DMS 273 (cell line): ENCODE results near the gene CAT.
"Not testable (repeated sequence)": the region's sequence is repeated elsewhere in the genome, so short reads cannot be mapped to it uniquely, and the experiment has no call there.

ENCODE experiments used
- DNase-seq: peaks from one replicate; lab custom pipeline; 2025; ENCODE audit not compliant: unreplicated experiment; lab: John Stamatoyannopoulos, UW

CAT gene

GRCh38 chr11:34424826-34425225 is 13.9 kb upstream of the CAT start:
- DNase-seq = not testable (repeated sequence)

DNA sequence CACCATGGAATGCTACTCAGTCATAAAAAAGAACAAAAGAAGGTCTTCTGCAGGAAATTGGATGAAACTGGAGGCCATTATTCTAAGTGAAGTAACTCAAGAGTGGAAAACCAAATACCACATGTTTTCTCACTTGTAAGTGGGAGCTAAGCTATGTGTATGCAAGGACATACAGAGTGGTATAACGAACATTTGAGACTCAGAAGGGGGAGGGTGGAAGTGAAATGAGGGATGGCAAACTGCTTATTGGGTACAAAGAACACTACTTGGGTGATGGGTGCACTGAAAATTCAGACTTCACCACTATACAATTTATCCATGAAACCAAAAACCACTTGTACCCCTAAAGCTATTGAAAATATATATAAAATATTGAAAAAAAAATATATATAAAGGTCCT is 13.4 kb upstream of the CAT start:
- no peak for DNase-seq

DNA sequence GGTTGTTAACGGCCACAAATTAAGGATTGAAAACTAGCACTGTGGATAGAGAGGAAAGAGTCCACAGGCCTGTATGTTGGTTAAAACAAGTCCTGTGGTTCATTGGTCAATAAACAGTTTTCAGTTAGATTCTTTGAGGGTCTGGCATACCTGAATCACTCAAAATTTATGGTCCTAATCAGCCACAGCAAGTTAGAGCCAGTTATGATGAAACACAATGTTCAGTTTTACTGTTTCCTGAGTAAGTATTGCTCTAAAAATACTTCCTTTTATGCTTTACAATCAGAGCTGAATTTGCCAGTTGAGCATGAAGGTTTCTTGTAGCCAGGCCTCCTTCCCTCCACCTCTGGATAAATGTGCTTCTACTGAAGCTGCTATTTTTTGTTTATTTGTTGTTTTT is 12.9 kb upstream of the CAT start:
- no peak for DNase-seq

GRCh38 chr11:34426766-34427185 is 12.0 kb upstream of the CAT start:
- peak; percentile 10 for DNase-seq

DNA sequence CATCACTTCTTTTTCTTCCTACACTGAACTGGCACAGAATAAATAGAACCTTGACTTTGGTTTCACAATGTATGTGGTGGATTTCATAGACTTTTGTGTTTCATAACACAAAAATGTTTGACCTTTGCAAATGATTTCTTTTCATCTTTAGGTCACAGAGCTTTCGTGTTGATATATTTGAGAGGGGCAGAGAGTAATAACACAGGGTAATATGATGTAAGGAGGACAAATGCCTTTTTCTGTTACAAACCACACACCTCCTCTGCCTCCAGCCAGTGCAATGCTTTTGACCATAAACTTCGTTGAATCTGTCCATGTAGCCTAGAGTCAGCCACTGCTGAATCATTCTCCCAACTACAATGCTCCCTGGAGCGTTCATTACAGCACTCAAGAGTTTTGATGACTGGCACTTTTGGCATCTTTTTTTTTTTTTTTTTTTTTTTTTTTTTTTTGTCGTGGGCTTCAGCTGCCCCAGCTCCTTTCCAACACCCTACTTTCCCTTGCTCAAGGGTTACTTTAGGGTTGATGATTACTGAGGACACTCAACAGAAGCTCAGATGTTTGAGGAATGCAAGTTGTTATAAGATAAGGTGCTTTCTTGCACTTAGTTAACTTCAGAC is 11.4 kb upstream of the CAT start:
- no peak for DNase-seq

DNA sequence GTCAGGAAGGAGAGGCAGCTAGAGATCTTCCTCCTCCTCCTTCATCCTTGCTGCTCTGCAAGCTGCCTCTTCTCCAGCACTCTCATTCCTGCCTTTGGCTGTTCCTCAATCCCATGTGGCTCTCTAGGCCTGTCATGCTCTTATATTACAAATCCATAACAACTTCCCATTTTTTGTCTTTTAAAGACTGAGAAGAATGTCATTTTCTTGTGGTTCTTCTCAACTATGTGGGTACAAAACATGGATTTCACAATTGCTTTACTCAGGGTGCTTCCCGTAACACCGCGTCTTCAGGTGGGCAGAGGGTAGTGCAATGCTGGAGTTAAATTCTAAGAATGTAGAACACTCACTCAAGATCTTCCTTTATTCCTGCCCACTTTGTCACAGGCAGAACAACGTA is 6.8 kb upstream of the CAT start:
- DNase-seq = no peak

- no peak for DNase-seq
These were observed 5.9 kb upstream of the CAT start for GRCh38 chr11:34432822-34433221.

GRCh38 chr11:34433899-34434298 is 4.8 kb upstream of the CAT start:
- DNase-seq = no peak

DNA sequence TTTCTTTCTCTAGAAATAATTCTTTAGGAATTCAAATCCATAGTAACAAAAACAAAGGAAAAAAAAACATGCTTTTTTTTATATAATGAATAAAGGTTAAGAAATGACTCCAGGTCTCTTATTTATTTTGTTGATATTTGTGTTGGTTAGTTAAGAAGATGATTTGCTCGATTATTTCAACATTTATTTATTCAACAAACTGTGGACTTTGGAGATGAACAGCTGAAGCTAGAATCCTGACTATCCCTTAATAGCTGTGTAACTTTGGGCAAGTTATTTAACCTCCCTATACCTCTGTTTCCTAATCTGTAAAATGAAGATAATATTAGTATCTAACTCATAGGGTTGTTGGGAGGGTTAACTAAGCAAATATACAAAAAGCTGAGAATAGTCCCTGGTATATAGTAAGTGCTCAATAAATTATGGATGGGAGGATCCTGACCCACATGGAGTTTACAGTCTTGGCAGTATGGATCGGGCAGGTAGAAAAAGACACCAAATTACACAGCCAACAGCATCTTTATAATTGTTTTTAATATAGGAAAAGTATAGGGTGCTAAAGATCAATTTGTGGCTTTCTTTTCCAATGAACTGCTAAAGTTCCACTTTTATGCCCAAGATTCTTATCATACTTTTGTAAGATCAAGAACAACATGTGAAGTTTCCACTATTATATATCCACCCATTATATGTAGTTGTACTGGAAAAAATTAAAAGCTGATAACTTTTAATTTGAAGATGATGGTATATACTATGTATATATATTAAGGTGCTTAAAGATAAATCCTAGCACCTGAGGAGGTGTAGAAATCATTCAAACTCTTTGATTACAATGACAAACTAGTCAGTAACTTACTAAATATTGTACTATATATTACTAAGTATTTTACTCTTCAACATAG is 1.3 kb upstream of the CAT start:
- no peak for DNase-seq

DNA sequence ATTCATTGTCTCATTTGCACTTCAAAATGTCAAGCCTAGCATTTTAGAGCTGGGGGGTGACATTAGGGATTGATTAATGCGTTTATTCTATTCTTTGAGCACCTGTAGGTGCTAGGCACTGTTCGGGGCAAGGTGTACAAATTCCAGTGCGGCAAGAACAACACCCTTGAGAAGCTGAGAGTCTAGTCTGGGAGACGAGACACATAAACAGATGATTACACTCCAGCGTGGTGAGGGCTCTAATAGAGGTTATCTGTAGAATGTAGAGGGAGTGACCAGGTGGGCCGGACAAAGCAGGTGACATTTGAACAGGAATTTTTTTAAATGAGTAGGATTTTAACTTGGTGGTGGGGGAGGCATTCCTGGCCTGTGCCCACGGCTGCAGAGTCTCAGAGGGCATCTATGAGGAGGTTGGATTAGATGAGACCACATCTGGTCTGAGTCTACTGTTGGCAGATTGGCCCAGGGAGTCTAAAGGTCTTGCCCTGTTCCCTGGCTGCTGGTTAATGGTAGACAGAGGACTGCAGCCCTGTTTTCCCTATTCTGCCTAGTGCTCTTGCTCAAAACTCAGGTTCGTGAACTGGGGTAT is 970 bp downstream of the CAT start:
- DNase-seq = peak; percentile 2

DNA sequence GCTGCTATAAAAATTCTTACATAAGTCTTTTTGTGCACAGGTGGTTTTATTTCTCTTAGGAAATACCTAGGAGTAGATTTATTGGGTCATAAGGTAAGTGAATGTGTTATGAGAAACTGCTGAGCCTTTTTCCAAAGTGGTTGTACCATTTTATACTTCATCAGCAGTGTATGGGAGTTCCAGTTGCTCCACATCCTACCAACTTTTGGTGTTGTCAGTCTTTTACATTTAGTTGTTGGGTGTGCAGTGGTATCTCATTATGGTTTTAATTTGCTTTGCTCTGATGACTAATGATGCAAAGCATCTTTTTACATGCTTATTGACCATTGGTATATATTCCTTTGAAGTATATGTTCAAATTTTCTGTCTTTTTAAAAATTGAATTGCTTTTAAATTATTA is 3.1 kb downstream of the CAT start:
- DNase-seq = no peak

- no peak for DNase-seq
These were observed 4.4 kb downstream of the CAT start for GRCh38 chr11:34443136-34443535.

DNA sequence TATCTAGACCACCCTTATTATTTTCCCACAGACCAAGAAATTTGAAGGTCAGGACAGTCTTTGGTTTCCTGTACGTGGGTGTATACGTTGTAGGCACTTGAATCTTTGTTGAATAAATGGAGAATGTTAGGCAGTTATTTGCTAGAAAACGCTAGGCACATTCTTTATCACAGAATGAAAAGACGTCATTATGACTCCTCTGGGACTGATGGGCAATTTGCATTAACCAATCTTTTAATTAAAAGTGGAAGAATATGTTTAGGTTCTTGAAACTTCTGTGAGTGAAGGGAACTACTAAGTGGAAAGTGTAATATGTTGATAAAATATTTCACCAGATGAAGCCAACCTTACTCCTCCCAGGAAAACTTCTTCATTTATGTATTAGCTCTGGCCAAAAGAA is 5.7 kb downstream of the CAT start:
- DNase-seq = no peak

DNA sequence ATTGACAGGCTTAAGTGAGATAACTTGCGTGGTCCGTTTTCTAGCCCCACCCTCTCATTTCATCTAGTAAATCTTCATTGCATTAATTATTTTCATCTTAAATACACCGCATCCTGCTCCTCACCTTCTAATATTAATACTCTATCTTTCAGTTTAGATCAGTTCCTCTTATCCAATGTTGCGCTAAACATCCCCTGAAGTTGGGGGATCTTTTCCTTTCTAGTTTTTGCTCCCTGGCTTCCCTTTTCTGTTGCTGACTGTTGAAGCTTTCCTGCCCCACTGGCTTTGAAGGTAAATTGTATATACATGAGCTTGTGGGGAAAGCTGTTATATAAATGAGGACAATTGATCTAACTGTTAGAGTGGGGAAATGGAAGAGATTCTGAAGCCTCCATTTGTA is 7.2 kb downstream of the CAT start:
- no peak for DNase-seq

GRCh38 chr11:34446386-34446785 is 7.7 kb downstream of the CAT start:
- DNase-seq = no peak

- no peak for DNase-seq
These were observed 8.3 kb downstream of the CAT start for GRCh38 chr11:34447044-34447443.

DNA sequence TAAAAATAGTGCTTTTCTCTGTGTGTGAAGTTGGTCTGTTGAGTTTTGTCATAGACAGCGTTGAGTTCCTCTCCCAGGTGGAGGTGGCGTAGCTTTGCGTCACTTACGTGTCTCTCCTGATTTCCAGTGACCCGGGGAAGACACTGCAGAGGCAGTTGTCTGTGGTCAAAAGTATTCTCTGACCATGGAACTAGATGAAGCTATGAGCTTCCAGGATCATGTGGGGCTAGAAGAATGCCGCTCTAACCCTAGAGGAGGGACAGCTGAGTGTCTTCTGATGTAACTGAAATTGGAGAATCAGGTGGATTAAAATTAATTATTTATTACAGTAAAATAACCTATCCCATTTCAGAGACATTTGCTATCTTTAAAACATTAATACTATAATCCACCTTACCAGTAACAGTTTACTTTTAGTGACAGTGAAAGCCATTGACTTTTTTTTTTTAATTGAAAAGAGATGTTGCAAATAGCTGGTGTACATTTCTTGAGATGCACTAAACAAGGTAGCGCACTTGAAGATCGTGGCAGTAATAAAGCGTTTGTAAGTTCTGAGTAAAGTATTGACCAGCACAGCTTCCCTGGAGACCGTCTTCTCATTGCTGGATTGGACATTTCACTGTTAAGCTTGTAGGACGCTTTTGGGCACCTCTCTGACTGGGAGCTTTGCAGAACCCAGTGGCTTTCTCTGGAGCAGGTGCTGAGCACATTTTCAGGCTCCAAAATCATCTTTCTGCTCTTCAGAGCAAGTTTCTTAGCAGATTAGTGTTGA is 9.7 kb downstream of the CAT start:
- no peak for DNase-seq

DNA sequence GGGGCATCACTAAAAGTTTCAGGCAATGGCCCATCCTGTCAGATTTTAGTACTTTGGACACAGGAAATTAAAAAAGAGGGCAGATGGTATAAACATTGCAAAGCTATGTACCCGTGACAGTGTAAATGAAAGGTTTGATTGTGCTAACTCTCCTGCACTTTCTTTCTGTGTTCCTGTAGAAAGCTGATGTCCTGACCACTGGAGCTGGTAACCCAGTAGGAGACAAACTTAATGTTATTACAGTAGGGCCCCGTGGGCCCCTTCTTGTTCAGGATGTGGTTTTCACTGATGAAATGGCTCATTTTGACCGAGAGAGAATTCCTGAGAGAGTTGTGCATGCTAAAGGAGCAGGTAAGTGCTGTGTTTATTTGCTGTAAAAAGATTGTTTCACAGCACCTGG is 10.3 kb downstream of the CAT start:
- no peak for DNase-seq

DNA sequence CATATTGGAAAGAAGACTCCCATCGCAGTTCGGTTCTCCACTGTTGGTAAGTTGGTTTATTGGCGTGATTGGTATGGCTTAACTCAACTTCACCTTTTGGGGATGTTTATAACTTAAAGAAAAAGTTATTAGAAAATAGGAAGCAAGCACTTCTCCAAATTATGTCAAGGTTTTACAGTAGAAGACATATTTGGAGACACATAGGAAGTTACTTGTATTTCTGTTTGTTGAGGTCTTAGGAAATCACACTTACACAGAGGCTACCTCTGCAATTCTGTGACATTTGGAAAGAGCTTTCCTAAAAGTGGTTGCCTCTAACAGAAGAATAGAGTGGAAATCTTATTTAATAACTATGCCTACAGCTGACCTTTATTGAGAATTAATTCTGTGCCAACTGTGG is 12.3 kb downstream of the CAT start:
- DNase-seq = no peak

GRCh38 chr11:34454308-34455032 is 15.7 kb downstream of the CAT start:
- no peak for DNase-seq

GRCh38 chr11:34457607-34458006 is 18.9 kb downstream of the CAT start:
- DNase-seq = no peak
